Measurements from ENCODE around the gene ZNF48. TPM values are rescaled to one million over a fixed set of nuclear protein-coding genes. Genes with fewer than 3 reads are reported as not detected.
"Not testable (repeated sequence)": the region's sequence is repeated elsewhere in the genome, so short reads cannot be mapped to it uniquely, and the experiment has no call there.

Gene ZNF48
- total and polyA plus RNA-seq, 4 donors = 3.4 to 7.4 (median 5.5) TPM

GRCh38 chr16:30396627-30397026, 1.4 kb downstream of the ZNF48 start:
- not testable (repeated sequence) for H3K9me3 ChIP-seq (ENCODE audit: control insufficient read depth, low read length); H3K4me3 ChIP-seq (ENCODE audit: low read length in 2 of 2)
- WGBS, 2 donors = 63 to 71% methylated on average over 3 to 4 of the region's 4 CpGs

GRCh38 chr16:30397056-30397455, 1.8 kb downstream of the ZNF48 start:
- ATAC-seq (ENCODE audit: low FRiP score) (no peak), DNase-seq (no peak)
- no peaks in the 10 kb centered on the region for H3K9me3 ChIP-seq (ENCODE audit: control insufficient read depth, low read length)
- intact Hi-C loops (cut with DNase I) = no loop called here
- H3K36me3 ChIP-seq (ENCODE audit: control insufficient read depth in 1 of 2, insufficient read depth in 2 of 2, low read length in 1 of 2) = no peaks in the 10 kb centered on the region
- H3K27ac ChIP-seq (ENCODE audit: low read depth in 1 of 2, low read length in 2 of 2) = no peak overlapping the region
- WGBS, 2 donors = 76 to 77% methylated on average over 4 of the region's 4 CpGs
- H3K4me1 ChIP-seq (ENCODE audit: control insufficient read depth in 1 of 2, insufficient read depth in 2 of 2, low read length in 2 of 2) = peaks cover 0 to 2% of the 10 kb centered on the region in 2 donors
- no peaks in the 10 kb centered on the region for H3K27me3 ChIP-seq (ENCODE audit: control insufficient read depth in 1 of 2, insufficient read depth in 2 of 2, low read length in 1 of 2)
- no peak overlapping the region for H3K4me3 ChIP-seq (ENCODE audit: low read length in 2 of 2)

More at GRCh38 chr16:30396627-30397026, 1.4 kb downstream of the ZNF48 start:
- H3K27ac ChIP-seq (ENCODE audit: low read depth in 1 of 2, low read length in 2 of 2); H3K4me1 ChIP-seq (ENCODE audit: control insufficient read depth in 1 of 2, insufficient read depth in 2 of 2, low read length in 2 of 2); ATAC-seq (ENCODE audit: low FRiP score); DNase-seq; H3K27me3 ChIP-seq (ENCODE audit: control insufficient read depth in 1 of 2, insufficient read depth in 2 of 2, low read length in 1 of 2); intact Hi-C loops (cut with DNase I); H3K36me3 ChIP-seq (ENCODE audit: control insufficient read depth in 1 of 2, insufficient read depth in 2 of 2, low read length in 1 of 2): not testable (repeated sequence)

- ATAC-seq (ENCODE audit: low FRiP score) = no peak
- H3K27ac ChIP-seq (ENCODE audit: low read depth in 1 of 2, low read length in 2 of 2) = no peak overlapping the region
- 88 to 91% methylated on average over 42 of the region's 42 CpGs for WGBS, 2 donors
Measured at GRCh38 chr16:30397776-30398660, 2.8 kb downstream of the ZNF48 start.

GRCh38 chr16:30398661-30399434, 3.6 kb downstream of the ZNF48 start:
- peaks cover 0 to 2% of the 10 kb centered on the region in 2 donors for H3K4me1 ChIP-seq (ENCODE audit: control insufficient read depth in 1 of 2, insufficient read depth in 2 of 2, low read length in 2 of 2)

More at GRCh38 chr16:30397776-30398660, 2.8 kb downstream of the ZNF48 start:
- no peaks in the 10 kb centered on the region for H3K27me3 ChIP-seq (ENCODE audit: control insufficient read depth in 1 of 2, insufficient read depth in 2 of 2, low read length in 1 of 2)
- H3K4me1 ChIP-seq (ENCODE audit: control insufficient read depth in 1 of 2, insufficient read depth in 2 of 2, low read length in 2 of 2) = peaks cover 0 to 2% of the 10 kb centered on the region in 2 donors
- no peak for DNase-seq
- no peaks in the 10 kb centered on the region for H3K36me3 ChIP-seq (ENCODE audit: control insufficient read depth in 1 of 2, insufficient read depth in 2 of 2, low read length in 1 of 2)
- intact Hi-C loops (cut with DNase I) = no loop called here
- no peak overlapping the region for H3K4me3 ChIP-seq (ENCODE audit: low read length in 2 of 2)
- no peaks in the 10 kb centered on the region for H3K9me3 ChIP-seq (ENCODE audit: control insufficient read depth, low read length)

GRCh38 chr16:30399435-30400186, 4.4 kb downstream of the ZNF48 start:
- 6% methylated on average over 12 of the region's 12 CpGs for WGBS, 2 donors
- intact Hi-C loops (cut with DNase I) = loop anchor here in 1 of 2 donors (10.0 kb wide), 2 partner anchors 305 to 335 kb away; partner anchors contain the start of genes ALDOA, TBX6 and YPEL3
- Histone ChIP-seq H3K4me1 (ENCODE audit: control insufficient read depth in 1 of 2, insufficient read depth in 2 of 2, low read length in 2 of 2) (peaks cover 0 to 2% of the 10 kb centered on the region in 2 donors), H3K27me3 (ENCODE audit: control insufficient read depth in 1 of 2, insufficient read depth in 2 of 2, low read length in 1 of 2) (no peaks in the 10 kb centered on the region), H3K9me3 (ENCODE audit: control insufficient read depth, low read length) (no peaks in the 10 kb centered on the region), H3K4me3 (ENCODE audit: low read length in 2 of 2) (peak overlapping the region; percentile 46 to 94), H3K36me3 (ENCODE audit: control insufficient read depth in 1 of 2, insufficient read depth in 2 of 2, low read length in 1 of 2) (no peaks in the 10 kb centered on the region), H3K27ac (ENCODE audit: low read depth in 1 of 2, low read length in 2 of 2) (peak overlapping the region; percentile 19 to 91)
- DNase-seq = no peak
- ATAC-seq (ENCODE audit: low FRiP score) = no peak

More at GRCh38 chr16:30398661-30399434, 3.6 kb downstream of the ZNF48 start:
- H3K27ac ChIP-seq (ENCODE audit: low read depth in 1 of 2, low read length in 2 of 2) = no peak overlapping the region
- intact Hi-C loops (cut with DNase I) = no loop called here
- H3K9me3 ChIP-seq (ENCODE audit: control insufficient read depth, low read length) = no peaks in the 10 kb centered on the region
- H3K36me3 ChIP-seq (ENCODE audit: control insufficient read depth in 1 of 2, insufficient read depth in 2 of 2, low read length in 1 of 2) = no peaks in the 10 kb centered on the region
- DNase-seq = no peak
- H3K4me3 ChIP-seq (ENCODE audit: low read length in 2 of 2) = no peak overlapping the region
- no peak for ATAC-seq (ENCODE audit: low FRiP score)
- H3K27me3 ChIP-seq (ENCODE audit: control insufficient read depth in 1 of 2, insufficient read depth in 2 of 2, low read length in 1 of 2) = no peaks in the 10 kb centered on the region
- 76 to 78% methylated on average over 23 of the region's 23 CpGs for WGBS, 2 donors

- ATAC-seq (ENCODE audit: low FRiP score) (no peak), DNase-seq (no peak)
- Histone ChIP-seq H3K27ac (ENCODE audit: low read depth in 1 of 2, low read length in 2 of 2) (no peak overlapping the region), H3K4me3 (ENCODE audit: low read length in 2 of 2) (no peak overlapping the region), H3K27me3 (ENCODE audit: control insufficient read depth in 1 of 2, insufficient read depth in 2 of 2, low read length in 1 of 2) (no peaks in the 10 kb centered on the region), H3K4me1 (ENCODE audit: control insufficient read depth in 1 of 2, insufficient read depth in 2 of 2, low read length in 2 of 2) (peaks cover 0 to 2% of the 10 kb centered on the region in 2 donors), H3K9me3 (ENCODE audit: control insufficient read depth, low read length) (no peaks in the 10 kb centered on the region), H3K36me3 (ENCODE audit: control insufficient read depth in 1 of 2, insufficient read depth in 2 of 2, low read length in 1 of 2) (no peaks in the 10 kb centered on the region)
- 77 to 78% methylated on average over 8 of the region's 8 CpGs for WGBS, 2 donors
- intact Hi-C loops (cut with DNase I) = loop anchor here in 1 of 2 donors (10.0 kb wide), 2 partner anchors 307 to 337 kb away; partner anchors contain the start of genes ALDOA, TBX6 and YPEL3
Measured at GRCh38 chr16:30401768-30402425, 6.7 kb downstream of the ZNF48 start.

- Histone ChIP-seq H3K4me3 (ENCODE audit: low read length in 2 of 2) (peak overlapping the region in 1 of 2 donors; percentile 66), H3K27me3 (ENCODE audit: control insufficient read depth in 1 of 2, insufficient read depth in 2 of 2, low read length in 1 of 2) (no peaks in the 10 kb centered on the region), H3K36me3 (ENCODE audit: control insufficient read depth in 1 of 2, insufficient read depth in 2 of 2, low read length in 1 of 2) (peaks cover 0 to 3% of the 10 kb centered on the region in 2 donors), H3K27ac (ENCODE audit: low read depth in 1 of 2, low read length in 2 of 2) (peak overlapping the region in 1 of 2 donors; percentile 55), H3K9me3 (ENCODE audit: control insufficient read depth, low read length) (no peaks in the 10 kb centered on the region), H3K4me1 (ENCODE audit: control insufficient read depth in 1 of 2, insufficient read depth in 2 of 2, low read length in 2 of 2) (no peaks in the 10 kb centered on the region)
- WGBS, 2 donors = 11 to 16% methylated on average over 14 of the region's 14 CpGs
- no peak for ATAC-seq (ENCODE audit: low FRiP score)
- DNase-seq = no peak
- intact Hi-C loops (cut with DNase I) = loop anchor here in 1 of 2 donors (10.0 kb wide), 2 partner anchors 312 to 342 kb away; partner anchors contain the start of genes ALDOA, TBX6 and YPEL3
Measured at GRCh38 chr16:30406795-30407101, 11.5 kb downstream of the ZNF48 start.

Measured in aorta (tissue), 5 donors.